ENCODE results near the gene TNS3.

- TF ChIP-seq CTCF (IDR thresholded peaks at IDR 0.05) (no peak), POLR2A (IDR thresholded peaks at IDR 0.05) (no peak)
Observed at GRCh38 chr7:47438411-47439029, 143.4 kb downstream of the TNS3 start.
